GM18907 (cell line): ENCODE measurements around the gene MEG3.

Source experiments
- ATAC-seq: cut with Tn5 transposase; IDR thresholded peaks from one replicate; pipeline ENCODE4 v1.9.1; 2021; ENCODE audit warnings: mild to moderate bottlenecking, moderate library complexity; ENCODE audit not compliant: unreplicated experiment

Gene MEG3

DNA sequence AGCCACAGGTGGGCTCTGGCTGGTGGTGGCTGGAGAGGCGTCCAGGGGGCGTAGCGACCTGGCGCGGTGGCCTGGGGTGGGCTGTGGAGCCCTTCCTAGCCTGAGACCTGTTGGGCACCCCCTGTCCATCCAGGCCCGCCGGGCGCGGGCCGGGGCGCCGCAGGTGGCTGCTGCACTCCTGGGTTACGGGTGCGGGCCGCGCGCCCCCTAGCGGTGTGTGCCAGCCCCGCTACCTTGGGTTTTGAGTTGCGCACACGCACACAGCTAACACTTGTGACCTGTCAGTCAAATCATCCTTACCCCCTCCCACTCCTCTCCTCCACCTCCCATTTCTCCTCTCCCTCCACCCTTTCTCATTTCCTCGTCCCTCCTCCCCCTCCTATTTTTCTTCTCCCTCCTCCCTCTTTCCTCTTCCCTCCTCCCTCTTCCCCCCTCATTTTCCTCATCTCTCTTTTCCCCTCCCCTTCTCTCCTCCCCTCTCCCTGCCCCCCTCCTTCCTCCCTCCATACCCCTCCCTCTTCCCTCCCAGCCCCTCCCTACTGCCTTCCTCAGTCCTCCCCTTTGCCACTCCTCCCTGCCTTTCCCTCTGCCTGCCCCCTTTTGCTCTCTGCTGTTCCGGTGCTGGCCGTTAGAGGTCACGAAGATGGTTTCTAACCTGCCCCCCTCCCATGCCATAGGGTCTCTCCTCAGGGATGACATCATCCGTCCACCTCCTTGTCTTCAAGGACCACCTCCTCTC, 2.3 kb downstream of the MEG3 start:
- no peak for ATAC-seq

DNA sequence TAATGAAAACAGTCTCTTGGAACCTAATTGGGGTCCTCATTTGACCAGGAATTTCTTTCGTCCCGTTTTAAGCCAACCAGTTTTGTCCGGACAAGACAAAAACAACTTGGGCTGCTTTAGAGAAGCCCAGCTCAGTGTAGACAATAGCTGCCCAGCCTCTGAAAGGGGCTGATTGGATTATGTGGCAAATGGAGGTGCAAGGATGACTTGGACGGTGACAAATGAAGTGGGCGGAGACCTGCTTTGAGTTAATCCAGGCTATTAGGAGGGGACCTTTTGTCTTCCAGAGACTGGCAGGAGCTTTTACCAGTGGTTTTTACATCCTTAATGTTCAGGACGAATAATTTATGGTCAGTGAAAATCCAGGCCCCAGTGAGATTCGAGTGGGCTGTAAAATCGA, 4.8 kb downstream of the MEG3 start:
- ATAC-seq: no peak

DNA sequence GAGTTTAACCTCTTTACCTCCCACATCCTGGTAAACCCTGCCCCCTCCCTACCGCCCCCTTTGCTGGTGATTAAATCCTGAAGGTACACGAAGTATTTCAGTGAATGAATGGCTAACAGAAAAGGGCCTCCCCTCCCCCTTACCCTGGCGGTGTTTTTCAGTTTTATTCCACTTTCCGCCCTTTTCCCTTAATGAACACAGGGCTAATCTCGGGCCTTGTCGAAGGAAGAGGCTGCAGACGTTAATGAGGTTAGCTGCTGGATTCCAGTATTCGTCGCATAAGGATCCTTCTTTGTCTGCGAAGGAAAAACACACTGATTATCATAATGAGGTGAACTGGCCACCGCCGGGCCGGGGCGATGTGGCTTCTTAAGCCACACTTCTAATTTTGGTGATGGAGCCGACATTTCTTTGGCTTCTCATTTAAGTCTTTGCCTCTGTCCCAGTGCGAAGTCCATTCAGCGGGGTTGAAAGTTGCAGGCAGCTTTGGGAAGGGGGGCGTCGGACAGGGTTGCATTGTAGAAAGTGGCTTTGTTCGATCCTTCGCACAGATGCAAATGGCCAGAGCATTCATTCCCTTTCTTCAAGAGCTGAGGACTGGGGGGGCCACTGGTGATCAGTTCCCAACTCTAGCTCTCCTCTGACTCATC, 6.5 kb downstream of the MEG3 start:
- no peak for ATAC-seq

DNA sequence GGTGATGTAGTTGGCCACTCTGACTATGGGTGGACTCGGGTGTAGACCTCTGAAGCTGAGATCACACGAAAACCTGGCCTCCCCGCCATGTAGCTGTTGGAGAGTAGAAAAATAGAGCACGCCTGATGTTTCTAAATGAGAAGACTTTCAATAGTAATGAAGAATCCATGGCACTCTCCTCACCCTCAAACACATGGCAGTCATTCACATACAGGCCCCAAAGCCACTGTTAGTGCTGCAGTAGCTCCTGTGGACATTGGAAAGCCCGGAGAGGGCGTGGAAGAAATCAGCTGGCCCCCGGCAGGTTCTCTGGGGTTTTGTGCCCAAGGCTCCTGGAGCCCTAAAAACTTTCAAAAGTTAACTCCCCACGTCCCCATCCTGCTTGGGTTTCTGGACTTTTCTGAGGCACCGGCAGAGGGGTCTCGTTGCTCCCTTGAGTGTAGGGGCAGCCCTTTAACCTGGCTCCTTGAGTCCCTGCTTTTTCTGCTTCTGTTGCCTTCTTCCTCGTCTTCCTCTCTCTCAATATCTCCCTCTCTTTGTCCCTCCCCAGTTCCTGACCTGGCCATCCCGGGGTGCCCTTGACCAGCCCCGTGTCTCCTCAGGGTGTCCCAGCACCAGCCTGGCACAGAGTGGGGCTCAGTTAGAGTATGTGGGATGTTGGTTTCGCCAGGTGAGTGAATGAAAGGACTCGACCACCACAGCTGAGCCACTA, 8.3 kb downstream of the MEG3 start:
- ATAC-seq: no peak

DNA sequence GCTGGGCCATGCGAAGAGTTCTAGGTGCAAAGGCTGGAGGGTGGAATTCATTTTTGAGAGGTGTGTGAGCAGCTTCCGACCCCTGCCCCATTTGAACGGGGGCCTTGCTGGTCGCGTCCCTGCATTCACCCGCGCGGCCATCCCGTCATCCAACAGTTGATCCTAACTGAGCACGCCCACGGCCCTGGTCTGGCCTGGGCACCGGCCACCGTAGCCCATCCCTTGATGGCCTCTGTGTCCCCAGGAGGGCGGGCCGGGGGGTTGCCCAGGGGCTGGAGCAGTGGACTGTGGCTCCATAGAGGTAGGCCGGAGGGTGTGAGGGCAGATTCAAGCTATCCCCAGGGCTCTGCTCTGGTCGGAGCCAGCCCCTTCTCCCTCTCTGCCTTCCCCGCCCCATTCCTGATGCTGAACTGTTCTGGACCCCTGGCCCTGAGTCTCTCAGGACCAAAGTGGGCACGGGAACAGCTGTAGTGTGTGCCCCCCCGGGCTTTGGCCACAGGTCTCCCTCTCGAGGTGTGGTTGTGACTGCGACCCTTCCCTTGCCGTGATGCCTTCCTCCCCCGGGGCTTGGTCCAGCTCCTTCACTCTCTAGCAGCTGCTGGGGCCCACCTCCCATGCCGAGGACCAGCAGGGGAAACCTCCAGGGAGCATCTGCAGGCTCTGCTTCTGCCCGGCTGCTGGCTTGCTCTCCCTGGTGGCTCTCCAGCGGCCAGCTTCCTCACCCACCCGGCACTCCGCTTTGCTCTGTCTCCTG, 9.1 kb downstream of the MEG3 start:
- no peak for ATAC-seq

DNA sequence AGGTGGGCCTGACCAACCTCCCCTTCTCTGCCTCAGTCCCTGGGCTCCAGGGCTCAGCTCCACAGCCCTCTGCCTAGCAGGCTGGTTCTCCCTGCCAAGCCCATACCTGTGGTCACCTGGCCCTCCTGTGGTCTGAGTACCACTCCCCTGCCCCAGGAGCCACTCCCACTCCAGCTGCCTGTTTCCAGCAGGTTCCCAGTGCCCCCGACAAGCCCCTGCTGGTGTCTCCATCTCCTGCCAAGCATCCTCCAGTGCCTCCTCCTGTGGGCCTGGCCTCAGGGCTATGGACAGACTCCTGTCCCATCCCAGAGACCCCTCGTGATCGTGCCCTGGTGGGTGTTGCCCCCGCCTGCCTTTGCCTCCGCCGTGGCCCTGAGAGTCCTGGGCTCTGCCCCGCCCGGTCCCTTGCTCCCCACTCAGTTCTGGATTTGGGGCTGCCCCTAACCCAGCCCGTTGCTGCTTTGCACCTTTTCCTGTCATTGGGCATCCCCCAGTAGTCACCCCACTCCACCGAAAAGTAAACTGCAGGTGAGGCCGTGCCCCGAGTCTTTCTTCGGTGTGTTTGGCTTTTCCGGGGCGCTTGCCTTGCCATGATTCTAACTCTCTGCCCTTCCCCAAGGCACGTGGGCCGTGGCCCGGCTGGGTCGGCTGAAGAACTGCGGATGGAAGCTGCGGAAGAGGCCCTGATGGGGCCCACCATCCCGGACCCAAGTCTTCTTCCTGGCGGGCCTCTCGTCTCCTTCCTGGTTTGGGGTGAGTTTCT, 9.8 kb downstream of the MEG3 start:
- ATAC-seq: no peak

DNA sequence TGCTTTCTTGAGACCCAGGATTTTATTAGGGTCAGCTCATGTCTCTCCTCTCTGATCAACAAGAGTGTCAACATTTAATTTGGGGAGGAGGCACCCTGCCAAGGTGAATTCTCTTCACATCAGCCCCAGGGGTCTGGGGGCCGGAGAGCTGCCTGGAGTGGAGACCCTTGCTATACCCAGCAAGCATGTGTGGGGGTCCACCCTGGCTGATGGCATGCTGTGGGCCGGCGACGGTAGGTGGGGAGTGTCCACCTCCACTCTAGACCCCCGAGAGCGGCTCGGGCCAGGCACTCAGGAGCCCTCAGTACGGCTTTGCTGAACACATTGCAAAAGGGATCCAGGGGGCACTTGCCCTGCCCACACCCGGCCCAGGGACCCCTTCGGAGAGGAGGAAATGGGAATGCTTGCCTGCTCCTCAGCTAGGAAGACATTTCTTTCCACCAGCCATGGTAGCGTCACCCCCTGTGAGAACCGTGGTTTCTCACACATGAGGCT, 10.4 kb downstream of the MEG3 start:
- no peak for ATAC-seq

DNA sequence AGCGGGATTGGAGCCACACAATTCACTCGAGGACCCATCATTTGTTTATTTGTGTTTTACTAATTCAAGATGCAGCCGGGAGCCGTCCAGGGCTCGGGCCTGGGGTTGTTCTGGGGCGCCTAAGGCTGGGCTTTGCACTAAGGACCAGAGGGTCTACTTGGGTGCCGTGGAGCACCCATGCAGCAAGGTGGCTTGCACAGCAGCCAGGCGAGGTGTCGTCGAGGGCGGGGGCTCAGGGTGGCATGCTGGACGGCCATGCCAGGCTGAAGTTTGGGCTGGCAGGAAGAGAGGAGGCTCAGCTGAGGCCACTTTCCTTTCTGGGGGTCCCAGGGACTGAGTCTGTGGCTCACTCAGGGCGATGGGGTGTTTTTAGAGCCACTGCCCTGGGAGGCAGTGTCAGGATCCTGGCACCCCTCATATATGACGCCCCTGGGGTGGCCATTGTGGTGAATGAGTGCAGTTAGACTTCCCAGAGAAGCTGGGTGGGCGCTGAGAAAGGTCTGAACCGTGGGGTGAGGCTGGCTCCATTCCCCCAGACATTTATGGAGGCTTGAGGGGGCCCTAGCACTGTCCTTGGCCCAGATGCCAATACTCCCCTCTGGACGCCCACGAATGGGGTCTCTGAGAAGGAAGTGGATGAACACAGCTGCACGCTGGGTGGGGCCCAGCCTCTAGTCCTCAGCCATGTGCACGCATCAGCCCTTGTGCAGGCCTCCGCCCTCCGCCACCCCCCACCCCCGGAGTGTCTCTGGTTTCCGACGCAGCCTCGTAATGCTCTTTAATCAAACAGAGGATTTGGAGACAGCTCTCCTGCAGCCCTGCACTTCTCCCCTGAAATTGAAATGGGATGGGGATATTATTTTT, 11.3 kb downstream of the MEG3 start:
- no peak for ATAC-seq

DNA sequence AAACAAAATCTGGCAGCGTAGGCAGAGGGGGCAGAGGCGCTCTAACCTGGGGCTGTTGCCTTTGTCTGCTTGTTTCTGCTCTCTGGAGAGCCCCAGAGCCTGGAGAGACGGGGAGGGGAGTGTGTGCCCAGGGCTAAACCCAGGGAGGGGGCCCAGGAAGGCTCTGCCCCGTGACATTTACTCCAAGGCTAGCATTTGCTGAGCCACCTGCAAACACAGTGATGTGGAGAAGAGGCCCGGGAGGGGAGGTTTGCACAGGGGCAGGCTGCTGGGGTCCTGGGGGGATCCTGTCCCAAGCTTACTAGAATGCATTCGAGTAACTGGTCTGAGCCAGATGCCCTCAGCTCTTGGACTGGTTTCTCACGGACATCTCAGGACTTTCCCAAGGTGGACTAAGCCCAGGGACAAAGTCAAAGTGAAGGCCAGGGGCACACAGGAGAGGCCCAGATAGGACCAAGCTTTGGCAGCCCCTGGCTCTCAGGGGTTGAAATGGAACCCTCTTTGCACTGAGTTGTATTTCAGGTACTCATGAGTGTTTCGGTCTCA, 12.0 kb downstream of the MEG3 start:
- ATAC-seq: no peak

DNA sequence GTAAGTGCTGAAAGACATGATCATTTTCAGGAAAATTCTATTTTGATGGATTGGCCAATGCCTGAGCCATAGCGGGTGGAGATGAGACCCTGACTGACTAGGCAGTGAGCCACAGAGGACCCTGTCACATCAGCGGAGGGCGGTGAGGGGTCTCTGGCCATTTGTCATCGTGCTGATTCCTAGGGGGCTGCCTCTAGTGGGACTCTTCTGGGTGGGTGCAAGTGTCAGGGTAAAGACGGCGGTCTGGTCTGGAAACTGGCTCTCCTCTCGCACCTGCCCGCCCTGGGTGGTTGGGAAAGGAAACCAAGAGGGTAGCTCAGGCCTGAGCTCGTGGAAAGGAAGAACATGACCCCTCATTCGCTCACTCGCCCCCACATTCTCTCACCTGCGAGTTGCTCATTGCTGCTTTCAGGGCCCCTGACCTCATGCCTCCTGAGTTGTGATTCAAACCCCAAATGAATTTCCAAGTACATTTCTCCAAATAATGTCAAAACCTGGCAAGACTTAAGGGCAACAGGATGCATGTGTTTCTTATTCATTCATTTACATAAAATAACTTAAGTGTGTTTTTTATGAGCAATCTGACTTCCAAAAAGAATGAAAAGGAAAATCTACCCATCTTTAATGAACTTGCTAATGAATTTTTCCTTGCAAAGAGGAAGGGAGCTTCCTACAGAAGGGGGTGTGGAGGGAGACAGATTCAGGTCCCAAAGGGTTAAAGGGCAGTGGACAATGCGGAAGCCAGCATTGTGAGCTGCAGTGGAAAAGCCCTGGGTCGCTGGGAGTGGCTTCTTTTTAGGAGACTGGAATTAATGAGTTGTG, 12.8 kb downstream of the MEG3 start:
- ATAC-seq: no peak

DNA sequence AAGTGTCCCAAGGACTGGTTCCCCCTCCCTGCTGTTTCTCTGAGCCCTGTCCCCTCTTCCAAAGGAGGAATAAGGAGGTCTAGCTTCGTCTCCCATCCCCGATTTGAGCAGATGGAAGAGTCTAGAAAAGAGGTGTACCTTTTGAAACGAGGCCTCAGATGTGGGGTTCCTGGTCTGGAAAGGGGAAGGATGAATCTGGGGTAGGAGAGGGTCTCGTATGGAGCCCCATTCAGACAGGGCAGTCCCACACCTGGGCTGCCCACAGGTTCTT, 13.3 kb downstream of the MEG3 start:
- ATAC-seq: no peak

DNA sequence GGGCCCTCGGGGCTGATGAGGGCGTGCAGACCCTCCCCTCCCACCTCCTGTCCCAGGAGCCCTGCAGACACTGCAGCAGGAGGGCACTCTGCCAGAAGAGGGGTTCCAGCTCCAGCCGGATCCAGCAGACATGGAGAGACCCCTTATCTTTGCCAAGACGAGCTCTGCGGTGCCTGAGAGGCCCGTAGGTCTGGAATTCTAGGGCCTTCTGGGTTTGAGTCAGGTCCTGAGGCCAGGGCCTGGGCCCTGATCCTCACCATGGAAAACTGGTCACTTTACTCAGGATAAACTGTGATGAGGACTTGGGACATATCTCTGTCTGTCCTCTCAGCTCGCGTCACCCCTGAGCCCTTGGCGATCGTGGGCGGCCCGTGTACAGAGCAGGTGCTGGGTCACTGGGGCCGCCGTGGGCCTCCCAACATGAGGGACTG, 13.8 kb downstream of the MEG3 start:
- no peak for ATAC-seq

DNA sequence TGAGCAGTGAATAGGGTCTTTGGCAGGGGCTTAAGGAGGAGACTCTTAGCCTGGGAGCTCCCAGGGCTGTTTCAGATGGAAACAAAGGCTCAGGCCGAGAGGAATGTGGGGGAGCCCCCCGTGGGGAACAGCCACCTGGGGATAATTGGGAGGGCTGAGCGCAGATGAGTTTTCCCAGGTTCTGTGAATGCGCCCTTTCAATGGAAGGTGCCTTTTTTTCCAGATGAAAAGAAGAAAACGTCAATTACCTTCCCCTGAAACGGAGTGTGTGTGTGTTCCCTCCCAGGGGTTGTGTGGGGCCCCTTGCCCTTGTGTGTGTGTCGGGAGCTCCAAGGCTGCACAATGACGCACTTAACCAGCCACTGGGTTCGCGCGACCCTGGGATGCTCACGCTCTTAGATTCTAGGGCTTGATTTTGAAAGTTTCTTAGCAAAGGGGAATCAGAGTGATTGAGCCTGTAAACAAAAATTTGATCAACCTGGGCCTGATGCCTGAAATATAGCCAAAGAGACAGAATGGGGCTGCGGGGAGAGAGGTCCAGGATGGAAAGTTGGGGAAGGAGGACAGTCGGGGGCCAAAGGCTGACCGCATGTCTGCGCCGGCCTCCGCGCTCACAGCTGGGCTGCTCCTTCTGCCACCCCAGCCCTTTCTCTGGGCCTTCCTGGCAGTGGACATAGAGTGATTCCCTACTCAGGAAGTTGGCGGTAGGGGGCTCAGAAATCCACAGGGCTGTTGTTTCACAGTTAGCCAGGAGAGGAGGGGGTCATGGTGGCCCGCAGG, 14.6 kb downstream of the MEG3 start:
- no peak for ATAC-seq

DNA sequence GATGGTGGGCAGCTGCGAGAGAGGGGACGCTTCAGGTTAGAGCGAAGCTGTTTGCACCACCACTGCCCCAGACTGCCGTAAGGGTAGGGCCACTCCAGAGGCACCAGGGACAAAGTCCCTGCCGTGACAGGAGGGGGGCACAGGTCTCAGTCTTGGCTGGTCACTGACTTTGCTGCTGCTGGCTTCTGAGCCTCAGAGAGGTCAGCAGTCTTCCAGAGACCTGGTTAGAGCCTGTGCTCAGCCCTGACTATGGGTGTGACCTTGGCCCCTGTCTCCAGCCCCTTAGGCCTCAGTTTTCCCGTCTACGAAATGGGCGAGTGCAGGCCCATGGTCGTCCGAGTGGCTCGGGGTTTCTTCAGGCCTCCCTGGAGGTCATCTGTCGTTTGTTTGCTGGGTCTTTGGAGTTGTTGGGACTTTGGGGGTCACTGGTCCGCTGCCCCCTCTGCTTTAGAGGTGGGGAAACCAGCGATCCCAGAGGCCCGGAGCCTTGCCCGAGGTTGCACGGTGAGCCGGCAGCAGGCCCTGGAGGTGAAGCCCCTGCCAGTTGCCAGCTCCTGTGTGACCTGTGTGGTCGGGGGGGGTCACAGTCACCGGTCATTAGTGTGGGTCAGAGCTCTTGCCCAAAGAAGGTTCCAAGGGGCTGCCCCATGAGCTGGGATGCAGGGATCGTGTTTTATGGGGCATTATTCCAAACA, 15.3 kb downstream of the MEG3 start:
- no peak for ATAC-seq

DNA sequence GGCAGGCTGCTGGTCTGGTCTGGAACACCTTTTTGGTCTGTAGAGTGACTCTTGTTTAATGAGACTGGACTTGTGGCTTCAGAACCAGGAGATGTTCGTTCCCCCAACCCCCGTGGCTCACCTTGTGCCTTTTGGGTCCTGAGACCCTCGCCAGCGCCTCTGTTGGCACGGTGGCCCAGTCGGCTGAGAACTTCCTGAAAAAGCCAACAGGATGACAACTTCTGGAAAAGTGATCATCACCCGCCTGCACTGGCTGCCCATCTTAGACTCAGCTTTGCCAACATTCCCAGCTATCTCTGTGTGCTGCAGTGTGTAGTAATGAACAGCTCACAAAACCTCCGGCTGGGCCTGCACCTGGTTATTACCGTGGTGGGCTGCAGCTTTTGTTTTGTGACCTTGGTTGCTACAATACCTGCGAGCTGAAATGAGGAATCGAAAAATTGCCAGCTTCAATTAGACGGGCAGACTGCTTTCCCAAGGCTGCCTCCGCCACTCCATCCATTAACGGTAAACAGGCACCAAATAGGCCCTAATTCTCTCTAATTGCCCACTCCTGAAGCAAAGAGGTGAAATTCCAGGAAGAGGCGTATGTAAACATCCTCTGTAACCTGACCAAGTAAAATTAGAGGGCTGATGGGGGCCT, 16.0 kb downstream of the MEG3 start:
- no peak for ATAC-seq

DNA sequence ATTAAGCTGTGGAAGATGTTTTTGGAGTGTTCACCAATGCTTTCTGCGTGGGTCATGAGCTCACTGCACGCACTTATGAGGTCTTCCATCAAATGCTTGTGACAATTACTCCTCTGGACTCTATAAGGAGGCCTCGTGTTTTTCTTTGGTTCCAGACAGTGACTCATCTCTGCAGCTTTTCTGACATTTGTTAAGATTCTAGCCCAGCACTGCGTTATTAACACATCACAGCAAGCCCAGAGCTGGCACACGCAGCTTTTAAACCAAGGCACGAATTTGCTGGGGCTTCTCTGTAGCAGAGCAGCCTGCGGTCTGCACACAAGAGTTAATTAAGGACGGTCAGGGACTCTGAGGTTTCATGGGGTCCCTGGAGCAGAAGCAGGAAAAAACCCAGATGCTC, 16.9 kb downstream of the MEG3 start:
- no peak for ATAC-seq

DNA sequence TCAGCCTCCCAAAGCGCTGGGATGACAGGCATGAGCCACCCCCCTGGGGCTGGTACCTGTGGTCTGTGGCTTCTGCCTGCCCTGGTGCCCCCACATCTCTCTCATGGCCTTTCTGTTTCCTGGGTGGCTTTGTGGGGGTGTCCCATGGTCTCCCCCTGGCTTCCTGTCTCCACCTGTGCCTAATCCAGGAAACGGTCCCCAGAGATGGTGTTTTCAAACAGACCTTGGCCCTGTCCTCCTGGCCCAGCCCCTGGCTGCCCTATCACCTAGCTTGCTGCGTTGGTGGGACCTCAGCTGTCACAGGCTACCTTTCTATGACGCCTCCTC, 18.1 kb downstream of the MEG3 start:
- no peak for ATAC-seq
